H1 (cell line): ENCODE results near the gene CHST13. TPM values are rescaled to one million over a fixed set of nuclear protein-coding genes. Genes with fewer than 3 reads are reported as not detected.
A peak's percentile ranks its signal among the peaks of the same experiment; 100 is the strongest.

Experiments
- CTCF ChIA-PET: fragments of 300-600 bp; sonication (Branson Sonifier 250); formaldehyde crosslinking; loops from one replicate; lab custom pipeline; 2021; ENCODE audit not compliant: partially characterized antibody; lab: Charles Lee
- POLR2A ChIA-PET: fragments of 300-600 bp; sonication (Branson Sonifier 250); formaldehyde crosslinking; loops from one replicate; lab custom pipeline; 2021; ENCODE audit warnings: inconsistent platforms; ENCODE audit not compliant: partially characterized antibody; lab: Charles Lee
- DNase-seq, 2 experiments: peaks; one replicate each; pipeline versions ENCODE4 v3.0.0 to v3.0.0-alpha.2; 2010 to 2022; ENCODE audit warnings: low spot score in 2 of 2, low read depth in 1 of 2, mixed read lengths in 1 of 2
- FAIRE-seq: peaks from 2 replicates; lab custom pipeline; 2011; peaks lifted over from hg19 to GRCh38; lab: Jason Lieb, UNC
- H2AFZ ChIP-seq: 2 replicates; pipeline ENCODE4 v1.8.1; 2012; ENCODE audit warnings: low read length, inconsistent platforms
- H2AK5ac ChIP-seq: 2 replicates; pipeline ENCODE4 v1.6.1; 2013; ENCODE audit warnings: low read depth, low read length
- H2BK120ac ChIP-seq: replicated peaks from 2 replicates; pipeline ENCODE3; 2013; ENCODE audit warnings: low read depth, low read length, inconsistent platforms
- H2BK12ac ChIP-seq: 2 replicates; pipeline ENCODE4 v1.6.1; 2013; ENCODE audit warnings: low read depth, low read length
- H2BK15ac ChIP-seq: 2 replicates; pipeline ENCODE4 v1.6.1; 2013; ENCODE audit warnings: low read length
- H2BK20ac ChIP-seq: 2 replicates; pipeline ENCODE4 v1.6.1; 2013; ENCODE audit warnings: low read length
- H2BK5ac ChIP-seq: 2 replicates; pipeline ENCODE4 v1.6.1; 2013; ENCODE audit warnings: low read depth, low read length
- H3K14ac ChIP-seq: 2 replicates; pipeline ENCODE4 v1.6.1; 2013; ENCODE audit warnings: inconsistent platforms; ENCODE audit not compliant: insufficient read length
- H3K18ac ChIP-seq: 2 replicates; pipeline ENCODE4 v1.6.1; 2013; ENCODE audit warnings: low read length; ENCODE audit errors: extremely low read depth
- H3K23ac ChIP-seq: 2 replicates; pipeline ENCODE4 v1.6.1; 2013; ENCODE audit warnings: inconsistent platforms; ENCODE audit not compliant: insufficient read length
- H3K23me2 ChIP-seq: 2 replicates; pipeline ENCODE4 v1.6.1; 2013; ENCODE audit warnings: low read depth, low read length
- H3K27ac ChIP-seq: 2 replicates; pipeline ENCODE4 v1.6.1; 2011; ENCODE audit warnings: low read depth, low read length, inconsistent platforms
- H3K27me3 ChIP-seq, 4 experiments: replicated peaks in 1 of 4; 1 replicate in 1 of 4; 2 replicates in 3 of 4; pipeline versions ENCODE4 v1.6.1 to v1.8.1; 2011 to 2013; ENCODE audit warnings: low read length in 3 of 4, mild to moderate bottlenecking in 3 of 4, inconsistent platforms in 2 of 4, mixed read lengths in 2 of 4, moderate library complexity in 1 of 4; ENCODE audit not compliant: control insufficient read depth in 3 of 4, insufficient read depth in 3 of 4; ENCODE audit errors: extremely low read depth in 1 of 4
- H3K36me3 ChIP-seq, 4 experiments: 2 replicates each; pipeline versions ENCODE4 v1.6.1 to v1.8.1; 2011 to 2013; ENCODE audit warnings: mild to moderate bottlenecking in 4 of 4, low read length in 3 of 4, moderate library complexity in 2 of 4, control low read depth in 1 of 4, inconsistent platforms in 1 of 4; ENCODE audit not compliant: insufficient read depth in 4 of 4, control insufficient read depth in 2 of 4
- H3K4ac ChIP-seq: replicated peaks from 2 replicates; pipeline ENCODE3; 2013; ENCODE audit warnings: low read length, low read depth, mixed read lengths, inconsistent platforms; ENCODE audit not compliant: insufficient read length
- H3K4me1 ChIP-seq, 4 experiments: replicated peaks in 1 of 4; 1 replicate in 1 of 4; 2 replicates in 3 of 4; pipeline versions ENCODE4 v1.6.1 to v1.8.1; 2011 to 2013; ENCODE audit warnings: low read length in 3 of 4, inconsistent platforms in 2 of 4, mixed read lengths in 1 of 4; ENCODE audit not compliant: insufficient read depth in 4 of 4, control insufficient read depth in 3 of 4
- H3K4me2 ChIP-seq, 2 experiments: 2 replicates each; pipeline versions ENCODE4 v1.6.1 to v1.8.1; 2011 to 2013; ENCODE audit warnings: low read depth in 2 of 2, low read length in 2 of 2, control low read depth in 1 of 2, inconsistent platforms in 1 of 2, mild to moderate bottlenecking in 1 of 2; ENCODE audit not compliant: insufficient read depth in 1 of 2
- H3K4me3 ChIP-seq, 4 experiments: fragments of 200-600, 300-600 bp in 1 of 4; sonication (generic), shearing (Covaris generic), sonication (Bioruptor Twin) in 1 of 4; 2 replicates each; pipeline versions ENCODE4 v1.5.1 to v1.8.1; 2011 to 2016; ENCODE audit warnings: low read length in 4 of 4, low read depth in 3 of 4, control low read depth in 2 of 4, inconsistent platforms in 2 of 4, mild to moderate bottlenecking in 2 of 4, mixed read lengths in 1 of 4, moderate library complexity in 1 of 4; ENCODE audit not compliant: insufficient read depth in 2 of 4; ENCODE audit errors: extremely low read depth in 1 of 4
- H3K56ac ChIP-seq: replicated peaks from 2 replicates; pipeline ENCODE3; 2013; ENCODE audit warnings: low read depth, mild to moderate bottlenecking, mixed read lengths, low read length, inconsistent platforms; ENCODE audit not compliant: insufficient read length
- H3K79me1 ChIP-seq: 2 replicates; pipeline ENCODE4 v1.6.1; 2013; ENCODE audit warnings: low read depth, low read length, control low read depth
- H3K79me2 ChIP-seq, 2 experiments: 2 replicates each; pipeline versions ENCODE4 v1.6.1 to v1.8.1; 2012 to 2013; ENCODE audit warnings: low read length in 2 of 2, mild to moderate bottlenecking in 2 of 2, inconsistent platforms in 1 of 2; ENCODE audit not compliant: insufficient read depth in 2 of 2, control insufficient read depth in 1 of 2
- H3K9ac ChIP-seq, 4 experiments: replicated peaks in 1 of 4; 1 replicate in 1 of 4; 2 replicates in 3 of 4; pipeline versions ENCODE4 v1.6.1 to v1.8.1; 2011 to 2013; ENCODE audit warnings: low read depth in 3 of 4, low read length in 3 of 4, control low read depth in 2 of 4, mild to moderate bottlenecking in 2 of 4, moderate library complexity in 2 of 4, inconsistent platforms in 1 of 4; ENCODE audit errors: extremely low read depth in 1 of 4
- H3K9me3 ChIP-seq, 2 experiments: 2 replicates each; pipeline versions ENCODE4 v1.6.1 to v1.8.1; 2012 to 2013; ENCODE audit warnings: mild to moderate bottlenecking in 2 of 2, moderate library complexity in 2 of 2, control low read depth in 1 of 2, inconsistent platforms in 1 of 2, low read depth in 1 of 2, low read length in 1 of 2, mixed read lengths in 1 of 2; ENCODE audit not compliant: insufficient read depth in 2 of 2
- H4K20me1 ChIP-seq, 2 experiments: replicated peaks in 1 of 2; 2 replicates each; pipeline versions ENCODE3 to v1.8.1; 2011 to 2013; ENCODE audit warnings: inconsistent platforms in 2 of 2, low read length in 2 of 2, mild to moderate bottlenecking in 1 of 2; ENCODE audit not compliant: insufficient read depth in 2 of 2, control insufficient read depth in 1 of 2
- H4K5ac ChIP-seq: 2 replicates; pipeline ENCODE4 v1.6.1; 2013; ENCODE audit warnings: low read length, low read depth, mixed read lengths, inconsistent platforms; ENCODE audit not compliant: insufficient read length
- H4K8ac ChIP-seq: 2 replicates; pipeline ENCODE4 v1.8.0; 2013; ENCODE audit warnings: mild to moderate bottlenecking, moderate library complexity, low read length, inconsistent platforms; ENCODE audit not compliant: insufficient read depth; ENCODE audit errors: extremely low read depth
- H4K91ac ChIP-seq: replicated peaks from 2 replicates; pipeline ENCODE3; 2013; ENCODE audit warnings: low read length, mixed read lengths, inconsistent platforms; ENCODE audit not compliant: insufficient read length
- FOSL1 ChIP-seq: IDR thresholded peaks from 2 replicates; pipeline ENCODE4 v1.6.1; 2011; ENCODE audit warnings: mild to moderate bottlenecking, low read depth, low read length, moderate library complexity; ENCODE audit not compliant: insufficient read depth
- KDM5A ChIP-seq: fragments of 200-600 bp; IDR thresholded peaks from 2 replicates; pipeline ENCODE4 v1.7.1; 2012; ENCODE audit warnings: mild to moderate bottlenecking, low read length, inconsistent platforms, mixed read lengths
- POLR2AphosphoS5 ChIP-seq: IDR thresholded peaks from 2 replicates; pipeline ENCODE4 v1.6.1; 2011; ENCODE audit warnings: low read depth, low read length
- POU5F1 ChIP-seq: IDR thresholded peaks from 2 replicates; pipeline ENCODE4 v1.6.1; 2011; ENCODE audit warnings: low read depth, mild to moderate bottlenecking, low read length, moderate library complexity
- RAD21 ChIP-seq, 2 experiments: IDR thresholded peaks in 1 of 2; conservative IDR thresholded peaks in 1 of 2; 2 replicates each; pipeline ENCODE4 v1.6.1; 2011; ENCODE audit warnings: low read depth in 2 of 2, low read length in 2 of 2, improper control_type of control experiment in 1 of 2, inconsistent platforms in 1 of 2, mild to moderate bottlenecking in 1 of 2, moderate library complexity in 1 of 2
- RNF2 ChIP-seq: fragments of 200-900, 300-1000 bp; sonication (generic); IDR thresholded peaks from 2 replicates; pipeline ENCODE4 v1.7.1; 2016; ENCODE audit warnings: borderline replicate concordance, low read depth, mild to moderate bottlenecking, antibody characterized with exemption, low read length; ENCODE audit not compliant: poor library complexity, severe bottlenecking; ENCODE audit errors: missing control alignments
- SAP30 ChIP-seq: fragments of 300-600 bp; sonication (generic); IDR thresholded peaks from 2 replicates; pipeline ENCODE4 v1.7.1; 2012; ENCODE audit warnings: low read length, moderate library complexity, mild to moderate bottlenecking, inconsistent platforms; ENCODE audit not compliant: insufficient read depth, insufficient replicate concordance
- SIRT6 ChIP-seq: IDR thresholded peaks from one replicate; pipeline ENCODE4 v1.7.1; 2012; ENCODE audit warnings: low read length, inconsistent platforms
- SIX5 ChIP-seq: IDR thresholded peaks from 2 replicates; pipeline ENCODE4 v1.6.1; 2011; ENCODE audit warnings: mild to moderate bottlenecking, low read depth, low read length
- TAF1 ChIP-seq: IDR thresholded peaks from 2 replicates; pipeline ENCODE4 v1.6.1; 2011; ENCODE audit warnings: mild to moderate bottlenecking, low read depth, low read length
- TCF12 ChIP-seq: IDR thresholded peaks from 2 replicates; pipeline ENCODE4 v1.6.1; 2011; ENCODE audit warnings: low read depth, mild to moderate bottlenecking, low read length
- USF2 ChIP-seq: IDR thresholded peaks from 2 replicates; pipeline ENCODE4 v1.6.1; 2011; ENCODE audit warnings: low read length, improper control_type of control experiment
- WGBS, 2 experiments: shearing (Covaris generic) in 1 of 2; methylation state at CpG; one replicate each; pipeline versions ENCODE4 v1.1.6 to v1.1.7; 2013 to 2015; ENCODE audit warnings: low lambda C conversion rate in 2 of 2, mixed read lengths in 2 of 2, inconsistent platforms in 1 of 2, low coverage in 1 of 2, missing lambda C conversion rate in 1 of 2; ENCODE audit not compliant: insufficient replicate concordance in 2 of 2, insufficient coverage in 1 of 2, insufficient read length in 1 of 2; ENCODE audit errors: extremely low coverage in 1 of 2, missing lambda C conversion rate in 1 of 2; 5-methylcytosine and 5-hydroxymethylcytosine counted together
- polyA plus RNA-seq, 7 experiments: library from polyadenylated mRNA; depleted of rRNA in 3 of 7; stranded (reverse) in 5 of 7; unstranded in 2 of 7; fragments of >200 nt in 5 of 7; fragments of 200-250 nt in 2 of 7; gene quantifications; 1 replicate in 5 of 7; 2 replicates in 1 of 7; 4 replicates in 1 of 7; pipeline versions ENCODE4 v1.2.1 to v1.2.3, GENCODE V29; 2011 to 2013; ENCODE audit warnings: missing spikeins in 2 of 7, mixed read lengths in 2 of 7
- total RNA-seq: library from RNA; stranded (reverse); fragmentation: NEBNext Ultra II Directional; extraction: Animal tissue kit (Norgen Biotek cat#: 25700); gene quantifications from 2 replicates; pipeline ENCODE4 v1.2.1, GENCODE V29; 2021

CHST13 gene
- total and polyA plus RNA-seq, 2 of the 8 experiments (the other 6 are each of a cell fraction or from before 2014, with no cell fraction given), result 5.4 to 11.7 TPM

GRCh38 chr3:126501054-126501453 is 22.9 kb upstream of the CHST13 start:
- Histone ChIP-seq H2BK12ac (0 out of 2 replicates have a peak overlapping the region, but pooled peaks have one; percentile 75), H4K20me1 (peaks cover 0 to 6% of the 10 kb centered on the region in 2 experiments), H3K4me2 (no peak overlapping the region), H2BK15ac (no peak overlapping the region), H4K5ac (no peak overlapping the region), H3K23me2 (peaks cover 2% of the 10 kb centered on the region; the same call in 1 of the 2 replicates), H3K4me1 (peaks cover 0 to 22% (median 16%) of the 10 kb centered on the region in 4 experiments; a peak in 6 of 7 replicates), H3K79me2 (peaks cover 0 to 3% of the 10 kb centered on the region in 2 experiments; a peak in 1 of 4 replicates), H3K56ac (no peak overlapping the region), H2BK5ac (no peak overlapping the region), H2AK5ac (no peak overlapping the region), H2AFZ (no peak overlapping the region), H3K36me3 (no peaks in the 10 kb centered on the region; a peak in 1 of 8 replicates), H3K14ac (no peak overlapping the region), H4K8ac (peak overlapping the region; percentile 32; the same call in 1 of the 2 replicates), H3K79me1 (no peaks in the 10 kb centered on the region; the same call in 1 of the 2 replicates), H3K27ac (no peak overlapping the region), H2BK20ac (no peak overlapping the region), H3K27me3 (no peaks in the 10 kb centered on the region; a peak in 1 of 7 replicates), H4K91ac (no peak overlapping the region), H3K4me3 (no peak overlapping the region), H3K9me3 (no peaks in the 10 kb centered on the region), H3K18ac (peak overlapping the region; percentile 13; the same call in 1 of the 2 replicates), H3K4ac (no peak overlapping the region), H3K23ac (no peak overlapping the region), H3K9ac (no peak overlapping the region), H2BK120ac (no peak overlapping the region)
- 76% methylated on average over 5 of the region's 5 CpGs; no CpG with 5 or more reads in 1 of the 2 experiments for WGBS, 2 experiments
- ChIA-PET POLR2A (interaction anchor here (0.5 kb wide), 1 partner anchor 1420 kb away, joined by 3 read pairs; no protein-coding TSS in a partner anchor), CTCF (interaction anchor here (1.4 to 6.6 kb wide), 4 partner anchors 10 to 34 kb away, joined by 3 to 49 read pairs (median 18); no protein-coding TSS in a partner anchor)
- FAIRE-seq, result no peak
- no peak for DNase-seq
- no peak for TF ChIP-seq TCF12
- no peak for TF ChIP-seq USF2
- no peak for TF ChIP-seq RAD21 (IDR thresholded peaks at IDR 0.05 in 1 of 2, conservative IDR thresholded peaks at IDR 0.05 in 1 of 2; ENCODE audit: low read depth in 2 of 2, low read length in 2 of 2)
- no peak for TF ChIP-seq POU5F1
- TF ChIP-seq FOSL1, result no peak
- no peak for TF ChIP-seq SIX5
- no peak for TF ChIP-seq TAF1
- TF ChIP-seq SIRT6, result no peak
- TF ChIP-seq RNF2, result no peak
- TF ChIP-seq POLR2AphosphoS5, result no peak
- no peak for TF ChIP-seq SAP30
- no peak for TF ChIP-seq KDM5A
